HCT116 (cell line): ENCODE measurements around the gene CHRNA9. TPM values are rescaled to one million over a fixed set of nuclear protein-coding genes. Genes with fewer than 3 reads are reported as not detected.

Experiments used
- ATAC-seq: fragments of 200-7000 bp; cut with Tn5 transposase; 2 replicates; pipeline ENCODE4 v1.9.1; 2020; ENCODE audit warnings: mild to moderate bottlenecking, moderate library complexity
- BruUV-seq: library from RNA; stranded (reverse); fragments of 400-500 nt; replicated peaks from 2 replicates; lab custom pipeline; 2021; lab: Mats Ljungman, UMichigan
- CTCF ChIA-PET: fragments of 300-600 bp; sonication (Branson Sonifier 250); formaldehyde crosslinking; loops from one replicate; lab custom pipeline; 2021; ENCODE audit warnings: antibody characterized with exemption; lab: Charles Lee
- POLR2A ChIA-PET: fragments of 300-600, 350-600 bp; sonication (Branson Sonifier 250); formaldehyde crosslinking; loops from one replicate; lab custom pipeline; 2021; ENCODE audit warnings: antibody characterized with exemption; lab: Charles Lee
- RAD21 ChIA-PET, 2 experiments: fragments of 300-600 bp; sonication (Branson Sonifier 250); formaldehyde crosslinking; loops; one replicate each; lab custom pipeline; 2023; ENCODE audit warnings: low total read pairs in 2 of 2; ENCODE audit not compliant: uncharacterized antibody in 2 of 2, unreplicated experiment in 2 of 2, low non-redundant PET in 1 of 2; lab: Charles Lee
- DNase-seq: peaks from one replicate; pipeline ENCODE4 v3.0.0-alpha.2; 2010; ENCODE audit warnings: low read depth, low spot score
- H2AFZ ChIP-seq: fragments of 200-600 bp; shearing (Covaris generic), sonication (generic); 2 replicates; pipeline ENCODE4 v1.6.1; 2017; ENCODE audit warnings: low read depth, mixed run types, mixed read lengths, antibody characterized with exemption, low read length; ENCODE audit not compliant: poor library complexity, severe bottlenecking
- H3K27ac ChIP-seq: 2 replicates; pipeline ENCODE4 v1.5.1; 2012; ENCODE audit warnings: low read depth, low read length
- H3K27me3 ChIP-seq: fragments of 200-600 bp; sonication (generic); 2 replicates; pipeline ENCODE4 v1.6.1; 2016; ENCODE audit warnings: mixed run types, low read length, mixed read lengths; ENCODE audit not compliant: insufficient read depth
- H3K36me3 ChIP-seq, 2 experiments: fragments of 200-500 bp in 1 of 2; fragments of 200-600 bp in 1 of 2; sonication (Bioruptor generic) in 1 of 2; sonication (generic) in 1 of 2; 2 replicates each; pipeline versions ENCODE4 v1.5.1 to v1.6.1; 2014 to 2016; ENCODE audit warnings: low read length in 2 of 2, inconsistent platforms in 1 of 2, mixed read lengths in 1 of 2, mixed run types in 1 of 2; ENCODE audit not compliant: insufficient read depth in 2 of 2, control insufficient read depth in 1 of 2
- H3K4me1 ChIP-seq, 2 experiments: fragments of 200-600 bp in 1 of 2; sonication (generic) in 1 of 2; 2 replicates each; pipeline versions ENCODE4 v1.5.1 to v1.6.1; 2012 to 2017; ENCODE audit warnings: low read length in 2 of 2, inconsistent platforms in 1 of 2, mild to moderate bottlenecking in 1 of 2, mixed read lengths in 1 of 2, mixed run types in 1 of 2, moderate library complexity in 1 of 2; ENCODE audit not compliant: insufficient read depth in 2 of 2, control insufficient read depth in 1 of 2
- H3K4me2 ChIP-seq: fragments of 200-600 bp; sonication (generic); 2 replicates; pipeline ENCODE4 v1.6.1; 2017; ENCODE audit warnings: mixed run types, low read length, mixed read lengths
- H3K4me3 ChIP-seq, 2 experiments: fragments of 200-600 bp in 1 of 2; sonication (generic) in 1 of 2; replicated peaks in 1 of 2; 2 replicates each; pipeline ENCODE4 v1.5.1; 2011 to 2016; ENCODE audit warnings: low read length in 2 of 2, control low read depth in 1 of 2, low read depth in 1 of 2, mild to moderate bottlenecking in 1 of 2, mixed read lengths in 1 of 2, mixed run types in 1 of 2
- H3K79me2 ChIP-seq: fragments of 200-600 bp; sonication (generic); 2 replicates; pipeline ENCODE4 v1.6.1; 2017; ENCODE audit warnings: mild to moderate bottlenecking, mixed run types, low read length, moderate library complexity, mixed read lengths; ENCODE audit not compliant: insufficient read depth
- H3K9ac ChIP-seq: fragments of 200-600 bp; sonication (generic); 2 replicates; pipeline ENCODE4 v1.6.1; 2016; ENCODE audit warnings: low read length, mixed read lengths
- H3K9me2 ChIP-seq: fragments of 200-600 bp; sonication (generic), shearing (Covaris generic); 2 replicates; pipeline ENCODE4 v1.6.1; 2017; ENCODE audit warnings: mixed run types, mild to moderate bottlenecking, moderate library complexity; ENCODE audit not compliant: insufficient read depth
- H3K9me3 ChIP-seq, 2 experiments: fragments of 200-500 bp in 1 of 2; fragments of 200-600 bp in 1 of 2; sonication (Bioruptor generic) in 1 of 2; sonication (generic) in 1 of 2; 2 replicates each; pipeline ENCODE4 v1.6.1; 2014 to 2017; ENCODE audit warnings: low read length in 2 of 2, mixed read lengths in 2 of 2, inconsistent platforms in 1 of 2, low read depth in 1 of 2, mild to moderate bottlenecking in 1 of 2, mixed run types in 1 of 2, moderate library complexity in 1 of 2; ENCODE audit not compliant: control insufficient read depth in 1 of 2, insufficient read depth in 1 of 2
- H4K20me1 ChIP-seq: fragments of 200-600 bp; sonication (generic), shearing (Covaris generic); 2 replicates; pipeline ENCODE4 v1.6.1; 2017; ENCODE audit warnings: mixed run types, mild to moderate bottlenecking, moderate library complexity; ENCODE audit not compliant: insufficient read depth
- CEBPB ChIP-seq: IDR thresholded peaks from 2 replicates; pipeline ENCODE4 v1.6.1; 2012; ENCODE audit warnings: low read depth
- EGR1 ChIP-seq: IDR thresholded peaks from 2 replicates; pipeline ENCODE4 v1.6.1; 2012; ENCODE audit warnings: low read depth
- ELF1 ChIP-seq: IDR thresholded peaks from 2 replicates; pipeline ENCODE4 v1.6.1; 2012; ENCODE audit warnings: low read depth, borderline replicate concordance
- EZH2 ChIP-seq: fragments of 200-600 bp; sonication (generic); IDR thresholded peaks from 2 replicates; pipeline ENCODE4 v1.6.1; 2017; ENCODE audit warnings: antibody characterized with exemption, mixed run types
- FOSL1 ChIP-seq: IDR thresholded peaks from 2 replicates; pipeline ENCODE4 v1.6.1; 2012; ENCODE audit warnings: low read depth
- JUND ChIP-seq: IDR thresholded peaks from 2 replicates; pipeline ENCODE4 v1.6.1; 2012
- POLR2A ChIP-seq: IDR thresholded peaks from 2 replicates; pipeline ENCODE4 v1.7.0; 2011; ENCODE audit warnings: borderline replicate concordance; ENCODE audit not compliant: insufficient read depth, insufficient read length; ENCODE audit errors: extremely low read depth
- RAD21 ChIP-seq: IDR thresholded peaks from 2 replicates; pipeline ENCODE4 v1.6.1; 2012; ENCODE audit warnings: low read depth, mild to moderate bottlenecking
- SIN3A ChIP-seq: IDR thresholded peaks from 2 replicates; pipeline ENCODE4 v1.6.1; 2012; ENCODE audit warnings: low read depth
- SP1 ChIP-seq: IDR thresholded peaks from 2 replicates; pipeline ENCODE4 v1.6.1; 2012; ENCODE audit warnings: low read depth
- TCF7L2 ChIP-seq: IDR thresholded peaks from 2 replicates; pipeline ENCODE4 v1.7.0; 2011; ENCODE audit warnings: borderline replicate concordance, inconsistent platforms; ENCODE audit not compliant: insufficient read depth, insufficient read length; ENCODE audit errors: extremely low read depth
- YY1 ChIP-seq: IDR thresholded peaks from 2 replicates; pipeline ENCODE4 v1.6.1; 2011; ENCODE audit warnings: low read length, low read depth, moderate library complexity, mild to moderate bottlenecking; ENCODE audit not compliant: insufficient replicate concordance; ENCODE audit errors: extremely low read depth
- ZFX ChIP-seq: fragments of 450-650 bp; IDR thresholded peaks from 2 replicates; pipeline ENCODE4 v1.6.1; 2017
- ZNF274 ChIP-seq: fragments of 200-500 bp; sonication (Bioruptor generic); IDR thresholded peaks from 2 replicates; pipeline ENCODE4 v1.6.1; 2014; ENCODE audit warnings: mild to moderate bottlenecking, low read depth, low read length, inconsistent platforms
- intact Hi-C: fragments of 100-400 bp; cut with micrococcal nuclease; formaldehyde crosslinking; loops from 2 replicates; pipeline ENCODE4 v1.10.0; 2022
- total RNA-seq: library from RNA; stranded (reverse); gene quantifications from one replicate; pipeline ENCODE4 v1.2.1, GENCODE V29; 2021; ENCODE audit not compliant: unreplicated experiment
- TF ChIP-seq, protein P1 (sequence below): IDR thresholded peaks from 2 replicates; pipeline ENCODE4 v1.6.1; 2012
- TF ChIP-seq, protein P2 (sequence below), 3 experiments: fragments of 200-600 bp in 1 of 3; sonication (generic) in 1 of 3; IDR thresholded peaks in 2 of 3; conservative IDR thresholded peaks in 1 of 3; 2 replicates each; pipeline ENCODE4 v1.5.1; 2012 to 2017; ENCODE audit warnings: low read depth in 2 of 3, low read length in 2 of 3, antibody characterized with exemption in 1 of 3, borderline replicate concordance in 1 of 3, control low read depth in 1 of 3, mild to moderate bottlenecking in 1 of 3, mixed read lengths in 1 of 3, mixed run types in 1 of 3, moderate library complexity in 1 of 3; ENCODE audit not compliant: insufficient read depth in 1 of 3
- TF ChIP-seq, protein P3 (sequence below): IDR thresholded peaks from 2 replicates; pipeline ENCODE4 v1.6.1; 2012

The CHRNA9 gene
- total RNA-seq, 1 experiment from 2014 or later = not detected

DNA sequence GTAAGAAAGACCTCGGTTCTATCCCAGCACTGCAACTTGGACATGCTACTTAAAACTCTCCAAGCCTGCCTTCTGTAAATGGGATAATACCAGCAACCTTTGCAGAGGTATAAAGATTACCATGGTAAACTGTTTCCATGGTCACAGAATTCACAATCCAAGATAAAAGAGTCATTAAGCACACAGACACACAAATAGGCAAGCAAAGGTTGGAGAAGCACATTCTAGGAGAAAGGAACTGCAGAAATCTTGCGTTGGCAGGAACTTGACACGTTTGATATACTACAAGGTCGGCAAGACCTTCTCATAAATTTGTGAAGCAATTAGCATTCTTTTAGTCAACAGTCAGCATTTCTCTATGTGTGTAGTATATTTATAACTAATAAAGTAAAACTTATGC, 12.3 kb upstream of the CHRNA9 start:
- H3K79me2 ChIP-seq = no peaks in the 10 kb centered on the region
- DNase-seq (no peak), ATAC-seq (no peak)
- TF ChIP-seq FOSL1 (no peak), ZNF274 (no peak), SP1 (no peak), ZFX (no peak), ELF1 (no peak), EGR1 (no peak), JUND (no peak), EZH2 (no peak), CEBPB (no peak), YY1 (no peak), POLR2A (no peak), TCF7L2 (no peak), RAD21 (no peak), SIN3A (no peak)
- TF ChIP-seq, protein P1, sequence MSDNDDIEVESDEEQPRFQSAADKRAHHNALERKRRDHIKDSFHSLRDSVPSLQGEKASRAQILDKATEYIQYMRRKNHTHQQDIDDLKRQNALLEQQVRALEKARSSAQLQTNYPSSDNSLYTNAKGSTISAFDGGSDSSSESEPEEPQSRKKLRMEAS = no peak
- TF ChIP-seq, protein P2, sequence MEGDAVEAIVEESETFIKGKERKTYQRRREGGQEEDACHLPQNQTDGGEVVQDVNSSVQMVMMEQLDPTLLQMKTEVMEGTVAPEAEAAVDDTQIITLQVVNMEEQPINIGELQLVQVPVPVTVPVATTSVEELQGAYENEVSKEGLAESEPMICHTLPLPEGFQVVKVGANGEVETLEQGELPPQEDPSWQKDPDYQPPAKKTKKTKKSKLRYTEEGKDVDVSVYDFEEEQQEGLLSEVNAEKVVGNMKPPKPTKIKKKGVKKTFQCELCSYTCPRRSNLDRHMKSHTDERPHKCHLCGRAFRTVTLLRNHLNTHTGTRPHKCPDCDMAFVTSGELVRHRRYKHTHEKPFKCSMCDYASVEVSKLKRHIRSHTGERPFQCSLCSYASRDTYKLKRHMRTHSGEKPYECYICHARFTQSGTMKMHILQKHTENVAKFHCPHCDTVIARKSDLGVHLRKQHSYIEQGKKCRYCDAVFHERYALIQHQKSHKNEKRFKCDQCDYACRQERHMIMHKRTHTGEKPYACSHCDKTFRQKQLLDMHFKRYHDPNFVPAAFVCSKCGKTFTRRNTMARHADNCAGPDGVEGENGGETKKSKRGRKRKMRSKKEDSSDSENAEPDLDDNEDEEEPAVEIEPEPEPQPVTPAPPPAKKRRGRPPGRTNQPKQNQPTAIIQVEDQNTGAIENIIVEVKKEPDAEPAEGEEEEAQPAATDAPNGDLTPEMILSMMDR (IDR thresholded peaks at IDR 0.05 in 2 of 3, conservative IDR thresholded peaks at IDR 0.05 in 1 of 3; ENCODE audit: borderline replicate concordance in 1 of 3, insufficient read depth in 1 of 3, low read depth in 2 of 3, low read length in 2 of 3) = no peak
- TF ChIP-seq, protein P3, sequence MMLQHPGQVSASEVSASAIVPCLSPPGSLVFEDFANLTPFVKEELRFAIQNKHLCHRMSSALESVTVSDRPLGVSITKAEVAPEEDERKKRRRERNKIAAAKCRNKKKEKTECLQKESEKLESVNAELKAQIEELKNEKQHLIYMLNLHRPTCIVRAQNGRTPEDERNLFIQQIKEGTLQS = no peak
- H3K4me1 ChIP-seq = peaks cover 2 to 9% of the 10 kb centered on the region in 2 experiments; a peak in 2 of 4 replicates
- no peak overlapping the region for H3K27ac ChIP-seq
- H3K9me3 ChIP-seq = no peaks in the 10 kb centered on the region
- intact Hi-C loops = no loop called here
- H2AFZ ChIP-seq = no peak overlapping the region
- no TSS peak for BruUV-seq
- no peaks in the 10 kb centered on the region for H3K9me2 ChIP-seq
- RAD21 ChIA-PET = no interaction called here
- no peaks in the 10 kb centered on the region for H3K27me3 ChIP-seq
- H3K9ac ChIP-seq = no peak overlapping the region
- CTCF ChIA-PET = no interaction called here
- no peaks in the 10 kb centered on the region for H4K20me1 ChIP-seq
- no peaks in the 10 kb centered on the region for H3K36me3 ChIP-seq
- no peak overlapping the region for H3K4me3 ChIP-seq
- no peak overlapping the region for H3K4me2 ChIP-seq
- POLR2A ChIA-PET = interaction anchor here (0.6 kb wide), 1 partner anchor 241 kb away, joined by 3 read pairs; no protein-coding TSS in a partner anchor
